HEK293 (cell line): ENCODE results near the gene SLITRK5.

ENCODE experiments used
- GLIS1 ChIP-seq: fragments of 450-650 bp; formaldehyde crosslinking; IDR thresholded peaks from 2 replicates; pipeline ENCODE4 v1.5.1; 2016; ENCODE audit warnings: missing biosample characterization, missing genetic modification characterization
- MYNN ChIP-seq: fragments of 450-650 bp; formaldehyde crosslinking; IDR thresholded peaks from 2 replicates; pipeline ENCODE4 v1.5.1; 2016; ENCODE audit warnings: missing biosample characterization, missing genetic modification characterization, borderline replicate concordance
- MZF1 ChIP-seq: fragments of 450-650 bp; formaldehyde crosslinking; IDR thresholded peaks from 2 replicates; pipeline ENCODE4 v1.5.1; 2017; ENCODE audit warnings: missing biosample characterization, missing genetic modification characterization, borderline replicate concordance
- SALL2 ChIP-seq: fragments of 450-650 bp; formaldehyde crosslinking; IDR thresholded peaks from 2 replicates; pipeline ENCODE4 v1.5.0; 2017; ENCODE audit warnings: missing biosample characterization, mild to moderate bottlenecking, missing genetic modification characterization, borderline replicate concordance
- YY2 ChIP-seq: fragments of 450-650 bp; formaldehyde crosslinking; IDR thresholded peaks from 2 replicates; pipeline ENCODE4 v1.5.1; 2016; ENCODE audit warnings: missing biosample characterization, missing genetic modification characterization
- ZFHX2 ChIP-seq: fragments of 450-650 bp; formaldehyde crosslinking; conservative IDR thresholded peaks from 2 replicates; pipeline ENCODE4 v1.5.1; 2016; ENCODE audit warnings: missing biosample characterization, missing genetic modification characterization
- ZFP69B ChIP-seq: fragments of 450-650 bp; formaldehyde crosslinking; IDR thresholded peaks from 2 replicates; pipeline ENCODE4 v1.5.1; 2016; ENCODE audit warnings: missing biosample characterization, missing genetic modification characterization
- ZNF121 ChIP-seq: fragments of 450-650 bp; formaldehyde crosslinking; IDR thresholded peaks from 2 replicates; pipeline ENCODE4 v1.5.1; 2016; ENCODE audit warnings: missing biosample characterization, missing genetic modification characterization
- ZNF138 ChIP-seq: fragments of 450-650 bp; formaldehyde crosslinking; IDR thresholded peaks from 2 replicates; pipeline ENCODE4 v1.5.1; 2016; ENCODE audit warnings: missing biosample characterization, missing genetic modification characterization, borderline replicate concordance
- ZNF16 ChIP-seq: fragments of 450-650 bp; formaldehyde crosslinking; IDR thresholded peaks from 2 replicates; pipeline ENCODE4 v1.5.1; 2016; ENCODE audit warnings: low read depth, missing biosample characterization, missing genetic modification characterization
- ZNF239 ChIP-seq: fragments of 450-650 bp; formaldehyde crosslinking; IDR thresholded peaks from 2 replicates; pipeline ENCODE4 v1.5.1; 2016; ENCODE audit warnings: missing biosample characterization, missing genetic modification characterization
- ZNF24 ChIP-seq: fragments of 450-650 bp; formaldehyde crosslinking; IDR thresholded peaks from 2 replicates; pipeline ENCODE4 v1.5.1; 2016; ENCODE audit warnings: missing biosample characterization, missing genetic modification characterization
- ZNF266 ChIP-seq: fragments of 450-650 bp; formaldehyde crosslinking; IDR thresholded peaks from 2 replicates; pipeline ENCODE4 v1.5.1; 2016; ENCODE audit warnings: missing biosample characterization, missing genetic modification characterization, low read depth
- ZNF311 ChIP-seq: fragments of 450-650 bp; formaldehyde crosslinking; IDR thresholded peaks from 2 replicates; pipeline ENCODE4 v1.5.1; 2017; ENCODE audit warnings: missing biosample characterization, missing genetic modification characterization, borderline replicate concordance
- ZNF433 ChIP-seq: fragments of 450-650 bp; formaldehyde crosslinking; IDR thresholded peaks from 2 replicates; pipeline ENCODE4 v1.5.1; 2016; ENCODE audit warnings: missing biosample characterization, missing genetic modification characterization, low read depth
- ZNF560 ChIP-seq: fragments of 450-650 bp; formaldehyde crosslinking; IDR thresholded peaks from 2 replicates; pipeline ENCODE4 v1.5.1; 2017; ENCODE audit warnings: missing biosample characterization, missing genetic modification characterization, borderline replicate concordance
- ZNF660 ChIP-seq: fragments of 450-650 bp; IDR thresholded peaks from 2 replicates; pipeline ENCODE4 v1.5.1; 2018; ENCODE audit warnings: missing biosample characterization, mild to moderate bottlenecking, missing genetic modification characterization
- ZNF664 ChIP-seq: fragments of 450-650 bp; formaldehyde crosslinking; IDR thresholded peaks from 2 replicates; pipeline ENCODE4 v1.5.1; 2016; ENCODE audit warnings: missing biosample characterization, missing genetic modification characterization
- ZNF692 ChIP-seq: fragments of 450-650 bp; formaldehyde crosslinking; IDR thresholded peaks from 2 replicates; pipeline ENCODE4 v1.5.1; 2016; ENCODE audit warnings: missing biosample characterization, missing genetic modification characterization
- ZNF704 ChIP-seq: fragments of 450-650 bp; formaldehyde crosslinking; IDR thresholded peaks from 2 replicates; pipeline ENCODE4 v1.5.1; 2016; ENCODE audit warnings: missing biosample characterization, missing genetic modification characterization
- ZNF791 ChIP-seq: fragments of 450-650 bp; formaldehyde crosslinking; IDR thresholded peaks from 2 replicates; pipeline ENCODE4 v1.5.1; 2016; ENCODE audit warnings: missing biosample characterization, missing genetic modification characterization
- ZNF843 ChIP-seq: fragments of 450-650 bp; formaldehyde crosslinking; IDR thresholded peaks from 2 replicates; pipeline ENCODE4 v1.5.1; 2016; ENCODE audit warnings: missing biosample characterization, missing genetic modification characterization
- TF ChIP-seq, protein P1 (sequence below): fragments of 450-650 bp; formaldehyde crosslinking; IDR thresholded peaks from 2 replicates; pipeline ENCODE4 v1.5.1; 2016; ENCODE audit warnings: missing biosample characterization, missing genetic modification characterization, borderline replicate concordance
- TF ChIP-seq, protein P2 (sequence below): fragments of 450-650 bp; formaldehyde crosslinking; IDR thresholded peaks from 2 replicates; pipeline ENCODE4 v1.5.1; 2017; ENCODE audit warnings: missing biosample characterization, missing genetic modification characterization
- TF ChIP-seq, protein P3 (sequence below): fragments of 450-650 bp; formaldehyde crosslinking; IDR thresholded peaks from 2 replicates; pipeline ENCODE4 v1.5.1; 2016; ENCODE audit warnings: missing biosample characterization, missing genetic modification characterization
- TF ChIP-seq, protein P4 (sequence below): fragments of 450-650 bp; formaldehyde crosslinking; IDR thresholded peaks from 2 replicates; pipeline ENCODE4 v1.5.1; 2016; ENCODE audit warnings: missing biosample characterization, missing genetic modification characterization

Gene SLITRK5

GRCh38 chr13:87671031-87671752, at the start of gene SLITRK5 (continued):
- TF ChIP-seq, protein P1, sequence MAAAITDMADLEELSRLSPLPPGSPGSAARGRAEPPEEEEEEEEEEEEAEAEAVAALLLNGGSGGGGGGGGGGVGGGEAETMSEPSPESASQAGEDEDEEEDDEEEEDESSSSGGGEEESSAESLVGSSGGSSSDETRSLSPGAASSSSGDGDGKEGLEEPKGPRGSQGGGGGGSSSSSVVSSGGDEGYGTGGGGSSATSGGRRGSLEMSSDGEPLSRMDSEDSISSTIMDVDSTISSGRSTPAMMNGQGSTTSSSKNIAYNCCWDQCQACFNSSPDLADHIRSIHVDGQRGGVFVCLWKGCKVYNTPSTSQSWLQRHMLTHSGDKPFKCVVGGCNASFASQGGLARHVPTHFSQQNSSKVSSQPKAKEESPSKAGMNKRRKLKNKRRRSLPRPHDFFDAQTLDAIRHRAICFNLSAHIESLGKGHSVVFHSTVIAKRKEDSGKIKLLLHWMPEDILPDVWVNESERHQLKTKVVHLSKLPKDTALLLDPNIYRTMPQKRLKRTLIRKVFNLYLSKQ (tag by site-specific recombination) = no peak
- TF ChIP-seq ZNF791 (tag by site-specific recombination) (no peak), ZNF560 (no peak), ZNF24 (no peak), ZNF311 (tag by site-specific recombination) (no peak), ZFP69B (peak; percentile 81; the same call in 1 of the 2 replicates), ZNF660 (tag by site-specific recombination) (peak; percentile 87; the same call in 1 of the 2 replicates), ZNF138 (tag by site-specific recombination) (no peak), ZNF664 (tag by site-specific recombination) (no peak), ZNF16 (tag by site-specific recombination) (no peak), ZNF843 (tag by site-specific recombination) (no peak), SALL2 (tag by site-specific recombination) (no peak), ZNF433 (tag by site-specific recombination) (no peak), ZNF239 (tag by site-specific recombination) (no peak), ZFHX2 (tag by site-specific recombination) (peak; percentile 30; the same call in 1 of the 2 replicates), ZNF704 (tag by site-specific recombination) (no peak), ZNF121 (tag by site-specific recombination) (no peak), MYNN (no peak), YY2 (no peak), MZF1 (no peak), ZNF692 (tag by site-specific recombination) (peak; percentile 67; the same call in 1 of the 2 replicates), ZNF266 (tag by site-specific recombination) (no peak), GLIS1 (tag by site-specific recombination) (peak; percentile 53; the same call in 1 of the 2 replicates)
- TF ChIP-seq, protein P2, sequence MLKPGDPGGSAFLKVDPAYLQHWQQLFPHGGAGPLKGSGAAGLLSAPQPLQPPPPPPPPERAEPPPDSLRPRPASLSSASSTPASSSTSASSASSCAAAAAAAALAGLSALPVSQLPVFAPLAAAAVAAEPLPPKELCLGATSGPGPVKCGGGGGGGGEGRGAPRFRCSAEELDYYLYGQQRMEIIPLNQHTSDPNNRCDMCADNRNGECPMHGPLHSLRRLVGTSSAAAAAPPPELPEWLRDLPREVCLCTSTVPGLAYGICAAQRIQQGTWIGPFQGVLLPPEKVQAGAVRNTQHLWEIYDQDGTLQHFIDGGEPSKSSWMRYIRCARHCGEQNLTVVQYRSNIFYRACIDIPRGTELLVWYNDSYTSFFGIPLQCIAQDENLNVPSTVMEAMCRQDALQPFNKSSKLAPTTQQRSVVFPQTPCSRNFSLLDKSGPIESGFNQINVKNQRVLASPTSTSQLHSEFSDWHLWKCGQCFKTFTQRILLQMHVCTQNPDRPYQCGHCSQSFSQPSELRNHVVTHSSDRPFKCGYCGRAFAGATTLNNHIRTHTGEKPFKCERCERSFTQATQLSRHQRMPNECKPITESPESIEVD (tag by site-specific recombination) = no peak
- TF ChIP-seq, protein P3, sequence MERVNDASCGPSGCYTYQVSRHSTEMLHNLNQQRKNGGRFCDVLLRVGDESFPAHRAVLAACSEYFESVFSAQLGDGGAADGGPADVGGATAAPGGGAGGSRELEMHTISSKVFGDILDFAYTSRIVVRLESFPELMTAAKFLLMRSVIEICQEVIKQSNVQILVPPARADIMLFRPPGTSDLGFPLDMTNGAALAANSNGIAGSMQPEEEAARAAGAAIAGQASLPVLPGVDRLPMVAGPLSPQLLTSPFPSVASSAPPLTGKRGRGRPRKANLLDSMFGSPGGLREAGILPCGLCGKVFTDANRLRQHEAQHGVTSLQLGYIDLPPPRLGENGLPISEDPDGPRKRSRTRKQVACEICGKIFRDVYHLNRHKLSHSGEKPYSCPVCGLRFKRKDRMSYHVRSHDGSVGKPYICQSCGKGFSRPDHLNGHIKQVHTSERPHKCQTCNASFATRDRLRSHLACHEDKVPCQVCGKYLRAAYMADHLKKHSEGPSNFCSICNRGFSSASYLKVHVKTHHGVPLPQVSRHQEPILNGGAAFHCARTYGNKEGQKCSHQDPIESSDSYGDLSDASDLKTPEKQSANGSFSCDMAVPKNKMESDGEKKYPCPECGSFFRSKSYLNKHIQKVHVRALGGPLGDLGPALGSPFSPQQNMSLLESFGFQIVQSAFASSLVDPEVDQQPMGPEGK (tag by site-specific recombination) = peak; percentile 74
- TF ChIP-seq, protein P4, sequence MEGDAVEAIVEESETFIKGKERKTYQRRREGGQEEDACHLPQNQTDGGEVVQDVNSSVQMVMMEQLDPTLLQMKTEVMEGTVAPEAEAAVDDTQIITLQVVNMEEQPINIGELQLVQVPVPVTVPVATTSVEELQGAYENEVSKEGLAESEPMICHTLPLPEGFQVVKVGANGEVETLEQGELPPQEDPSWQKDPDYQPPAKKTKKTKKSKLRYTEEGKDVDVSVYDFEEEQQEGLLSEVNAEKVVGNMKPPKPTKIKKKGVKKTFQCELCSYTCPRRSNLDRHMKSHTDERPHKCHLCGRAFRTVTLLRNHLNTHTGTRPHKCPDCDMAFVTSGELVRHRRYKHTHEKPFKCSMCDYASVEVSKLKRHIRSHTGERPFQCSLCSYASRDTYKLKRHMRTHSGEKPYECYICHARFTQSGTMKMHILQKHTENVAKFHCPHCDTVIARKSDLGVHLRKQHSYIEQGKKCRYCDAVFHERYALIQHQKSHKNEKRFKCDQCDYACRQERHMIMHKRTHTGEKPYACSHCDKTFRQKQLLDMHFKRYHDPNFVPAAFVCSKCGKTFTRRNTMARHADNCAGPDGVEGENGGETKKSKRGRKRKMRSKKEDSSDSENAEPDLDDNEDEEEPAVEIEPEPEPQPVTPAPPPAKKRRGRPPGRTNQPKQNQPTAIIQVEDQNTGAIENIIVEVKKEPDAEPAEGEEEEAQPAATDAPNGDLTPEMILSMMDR = peak; percentile 60
